Measurements from ENCODE around the gene PCSK1N.
"Not testable (repeated sequence)": the region's sequence is repeated elsewhere in the genome, so short reads cannot be mapped to it uniquely, and the experiment has no call there.

PCSK1N gene

GRCh38 chrX:48823053-48823452 lies 12.4 kb downstream of the PCSK1N start:
- no peak for DNase-seq (ENCODE audit: low read depth in 2 of 2)

GRCh38 chrX:48819394-48819793 lies 16.0 kb downstream of the PCSK1N start:
- not testable (repeated sequence) for DNase-seq (ENCODE audit: low read depth in 2 of 2)

GRCh38 chrX:48818866-48819265 lies 16.5 kb downstream of the PCSK1N start:
- DNase-seq (ENCODE audit: low read depth in 2 of 2) = no peak

GRCh38 chrX:48818098-48818497 lies 17.3 kb downstream of the PCSK1N start:
- DNase-seq (ENCODE audit: low read depth in 2 of 2) = no peak

GRCh38 chrX:48816014-48816810 lies 19.2 kb downstream of the PCSK1N start:
- DNase-seq (ENCODE audit: low read depth in 2 of 2) = no peak

GRCh38 chrX:48815266-48815665 lies 20.1 kb downstream of the PCSK1N start:
- no peak for DNase-seq (ENCODE audit: low read depth in 2 of 2)

GRCh38 chrX:48814722-48815121 lies 20.7 kb downstream of the PCSK1N start:
- DNase-seq (ENCODE audit: low read depth in 2 of 2) = no peak

- no peak for DNase-seq (ENCODE audit: low read depth in 2 of 2)
Observed at GRCh38 chrX:48813644-48814043, 21.8 kb downstream of the PCSK1N start.

GRCh38 chrX:48806081-48806480 lies 29.3 kb downstream of the PCSK1N start:
- no peak for DNase-seq (ENCODE audit: low read depth in 2 of 2)

- no peak for DNase-seq (ENCODE audit: low read depth in 2 of 2)
Observed at GRCh38 chrX:48802905-48803200, 32.6 kb downstream of the PCSK1N start.

- DNase-seq (ENCODE audit: low read depth in 2 of 2) = peak in 1 of 2 donors; percentile 15
Observed at GRCh38 chrX:48802089-48802904, 33.1 kb downstream of the PCSK1N start.

GRCh38 chrX:48801280-48802088 lies 33.9 kb downstream of the PCSK1N start, which contains the start of gene HDAC6:
HDAC6 (plus strand) TSS chrX:48802067; CDS start chrX:48802693, 626 bp downstream.
- peak; percentile 80 to 86 for DNase-seq (ENCODE audit: low read depth in 2 of 2)

- DNase-seq (ENCODE audit: low read depth in 2 of 2) = no peak
Observed at GRCh38 chrX:48800574-48801279, 34.7 kb downstream of the PCSK1N start.

- no peak for DNase-seq (ENCODE audit: low read depth in 2 of 2)
Observed at GRCh38 chrX:48798318-48798717, 37.1 kb downstream of the PCSK1N start.

GRCh38 chrX:48794911-48795515 lies 40.4 kb downstream of the PCSK1N start:
- no peak for DNase-seq (ENCODE audit: low read depth in 2 of 2)

GRCh38 chrX:48794340-48794910 lies 41.0 kb downstream of the PCSK1N start:
- no peak for DNase-seq (ENCODE audit: low read depth in 2 of 2)

GRCh38 chrX:48793935-48794334 lies 41.5 kb downstream of the PCSK1N start:
- DNase-seq (ENCODE audit: low read depth in 2 of 2) = no peak

- no peak for DNase-seq (ENCODE audit: low read depth in 2 of 2)
Observed at GRCh38 chrX:48792219-48792618, 43.2 kb downstream of the PCSK1N start.

GRCh38 chrX:48791063-48791820 lies 44.2 kb downstream of the PCSK1N start:
- no peak for DNase-seq (ENCODE audit: low read depth in 2 of 2)

- no peak for DNase-seq (ENCODE audit: low read depth in 2 of 2)
Observed at GRCh38 chrX:48790477-48790876, 44.9 kb downstream of the PCSK1N start.

All from stimulated activated CD4-positive, alpha-beta T cell treated with anti-CD3 and anti-CD28 coated beads, Interleukin-1b, Interleukin-23, amount 100 ng/mL, for 1 hour (primary cell).